HG03196 (cell line): ENCODE measurements around the gene PHF13.
"Not testable (repeated sequence)": the region's sequence is repeated elsewhere in the genome, so short reads cannot be mapped to it uniquely, and the experiment has no call there.

Experiments
- ATAC-seq: cut with Tn5 transposase; IDR thresholded peaks from one replicate; pipeline ENCODE4 v1.9.1; 2021; ENCODE audit not compliant: unreplicated experiment

The PHF13 gene

DNA sequence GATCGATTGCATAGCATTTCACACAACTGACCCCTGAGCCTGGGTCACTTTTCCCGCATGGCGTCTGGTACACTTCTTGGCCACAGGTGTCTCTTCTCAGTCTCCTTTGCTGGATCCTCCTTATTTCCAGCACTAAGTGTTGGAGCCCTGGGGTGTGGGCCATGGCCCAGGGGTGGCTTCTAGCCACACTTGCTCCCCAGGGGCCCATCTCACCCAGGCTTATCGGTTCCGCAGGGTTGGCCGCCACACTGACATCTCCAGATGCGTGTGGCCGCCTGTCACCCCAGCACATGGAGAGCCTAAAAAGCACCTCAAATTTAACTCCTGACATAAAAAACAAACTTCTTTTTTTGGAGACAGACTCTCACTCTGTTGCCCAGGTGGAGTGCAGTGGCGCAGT is 13.5 kb downstream of the PHF13 start:
- no peak for ATAC-seq

DNA sequence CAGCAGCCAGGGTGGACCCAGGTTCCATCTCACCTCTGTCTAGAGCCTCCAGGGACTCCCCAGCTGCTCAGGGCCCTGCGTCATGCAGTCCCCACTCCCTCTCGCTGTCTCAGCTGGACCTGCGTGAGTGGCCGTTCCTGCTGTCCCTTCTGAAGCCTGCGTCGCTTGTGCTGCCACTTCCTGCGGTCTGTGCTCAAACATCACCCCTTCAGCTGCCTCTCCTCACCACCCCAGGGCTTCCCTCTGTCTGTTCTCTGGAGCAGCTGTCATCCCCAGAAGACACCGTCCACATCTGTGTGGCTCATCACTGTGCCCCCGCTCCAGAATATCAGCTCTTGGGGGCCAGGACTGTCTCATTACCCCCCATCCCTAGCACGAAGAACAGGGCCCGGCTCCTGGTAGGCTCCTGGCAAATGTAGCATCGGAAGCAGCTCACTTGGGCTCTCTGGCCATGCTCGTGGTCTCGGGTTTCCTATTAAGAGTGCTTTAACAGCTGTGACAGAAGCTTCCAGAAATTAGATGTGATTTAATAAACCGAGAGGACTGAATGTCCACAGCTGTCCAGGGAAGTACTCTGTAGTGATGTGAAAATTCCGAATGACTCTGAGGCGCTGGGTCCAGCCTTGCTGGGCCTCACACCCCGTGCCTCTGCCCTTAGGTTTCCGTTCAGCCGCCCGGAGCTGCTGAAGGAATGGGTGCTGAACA is 14.5 kb downstream of the PHF13 start:
- no peak for ATAC-seq

DNA sequence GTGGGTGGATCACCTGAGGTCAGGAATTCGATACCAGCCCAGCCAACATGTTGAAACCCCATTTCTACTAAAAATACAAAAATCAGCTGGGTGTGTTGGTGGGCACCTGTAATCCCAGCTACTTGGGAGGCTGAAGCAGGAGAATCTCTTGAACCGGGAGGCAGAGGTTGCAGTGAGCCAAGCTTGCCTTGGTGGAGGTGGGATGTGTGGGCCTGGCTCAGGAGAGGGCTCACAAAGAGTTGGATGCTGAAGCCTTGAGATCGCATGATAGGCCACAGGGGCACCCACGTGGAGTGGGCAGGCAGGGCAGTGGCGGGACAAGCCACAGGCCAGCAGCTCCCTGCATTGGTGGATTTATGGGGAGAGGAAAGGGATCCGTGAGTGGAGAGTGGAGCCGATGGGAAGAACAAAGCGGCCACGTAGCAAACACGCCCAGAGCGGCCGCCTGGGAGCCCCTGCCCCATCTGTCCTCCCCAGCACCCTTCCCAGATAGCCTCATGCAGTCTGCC is 15.5 kb downstream of the PHF13 start:
- ATAC-seq, result no peak

DNA sequence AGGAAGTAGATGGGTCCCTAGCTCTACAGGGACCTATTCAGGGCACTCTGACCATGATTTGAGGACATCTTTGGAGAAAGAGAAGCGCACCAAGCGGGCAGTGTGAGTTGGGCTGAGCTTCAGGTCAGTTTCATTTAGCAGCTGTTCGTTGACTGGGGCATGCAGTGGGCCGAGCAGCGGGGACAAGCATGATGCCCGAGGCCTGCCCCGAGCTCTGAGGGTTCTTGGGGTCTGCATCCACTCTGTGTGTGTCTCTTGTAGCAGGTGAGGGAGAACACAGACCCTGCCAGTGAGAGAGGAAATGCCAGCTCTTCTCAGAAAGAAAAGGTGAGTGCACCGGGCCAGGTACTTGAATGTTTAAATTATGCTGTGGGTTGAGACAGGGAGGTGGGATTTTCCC is 16.5 kb downstream of the PHF13 start:
- no peak for ATAC-seq

DNA sequence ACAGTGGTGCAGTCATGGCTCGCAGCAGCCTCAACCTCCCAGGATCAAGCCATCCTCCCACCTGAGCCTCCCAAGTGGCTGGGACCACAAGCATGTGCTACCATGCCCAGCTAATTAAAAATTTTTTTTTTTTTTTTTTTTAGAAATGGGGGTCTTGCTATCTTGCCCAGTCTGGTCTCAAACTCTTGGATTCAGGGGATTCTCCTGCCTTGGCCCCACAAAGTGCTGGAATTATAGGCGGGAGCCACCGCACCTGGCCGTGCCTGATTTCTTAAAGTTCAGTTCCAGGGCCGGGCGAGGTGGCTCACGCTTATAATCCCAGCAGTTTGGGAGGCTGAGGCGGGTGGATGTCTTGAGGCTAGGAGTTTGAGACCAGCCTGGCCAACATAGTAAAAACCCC is 17.5 kb downstream of the PHF13 start:
- no peak for ATAC-seq

DNA sequence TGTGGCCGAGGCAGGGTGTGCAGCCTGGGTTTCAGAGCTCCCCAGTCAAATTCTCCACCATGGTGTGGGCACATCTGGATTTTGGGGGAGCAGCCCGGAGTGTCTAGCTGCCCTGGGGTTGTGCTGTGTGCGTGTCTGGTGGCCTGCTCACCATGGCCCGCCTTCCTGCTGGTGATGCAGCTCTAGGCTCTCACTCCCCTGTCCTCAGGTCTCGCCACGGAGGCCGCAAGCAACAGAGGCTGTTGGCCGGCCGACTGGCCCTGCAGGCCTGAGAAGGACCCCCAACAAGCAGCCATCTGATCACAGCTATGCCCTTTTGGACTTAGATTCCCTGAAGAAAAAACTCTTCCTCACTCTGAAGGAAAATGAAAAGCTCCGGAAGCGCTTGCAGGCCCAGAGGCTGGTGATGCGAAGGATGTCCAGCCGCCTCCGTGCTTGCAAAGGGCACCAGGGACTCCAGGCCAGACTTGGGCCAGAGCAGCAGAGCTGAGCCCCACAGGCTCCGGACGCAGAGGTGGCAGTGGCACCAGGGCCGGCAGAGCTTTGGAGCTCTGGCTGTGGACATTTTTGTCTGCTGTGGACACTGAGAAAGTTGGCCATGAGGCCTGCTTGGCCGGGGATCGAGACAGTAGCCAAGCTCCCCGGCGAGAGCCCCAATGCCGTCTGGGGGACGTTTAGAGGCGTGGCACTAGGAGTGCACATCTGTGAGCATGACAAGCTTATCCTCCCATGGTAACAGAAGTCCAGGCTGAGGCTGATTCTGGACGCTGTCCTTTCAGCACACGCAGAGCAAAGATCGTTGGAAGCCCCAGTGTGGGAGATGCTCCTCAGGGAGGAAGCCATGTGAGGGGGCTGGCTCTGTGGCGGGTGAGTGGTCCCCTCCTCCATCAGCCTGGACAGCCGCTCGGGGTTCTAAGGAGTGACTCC is 19.3 kb downstream of the PHF13 start:
- no peak for ATAC-seq

DNA sequence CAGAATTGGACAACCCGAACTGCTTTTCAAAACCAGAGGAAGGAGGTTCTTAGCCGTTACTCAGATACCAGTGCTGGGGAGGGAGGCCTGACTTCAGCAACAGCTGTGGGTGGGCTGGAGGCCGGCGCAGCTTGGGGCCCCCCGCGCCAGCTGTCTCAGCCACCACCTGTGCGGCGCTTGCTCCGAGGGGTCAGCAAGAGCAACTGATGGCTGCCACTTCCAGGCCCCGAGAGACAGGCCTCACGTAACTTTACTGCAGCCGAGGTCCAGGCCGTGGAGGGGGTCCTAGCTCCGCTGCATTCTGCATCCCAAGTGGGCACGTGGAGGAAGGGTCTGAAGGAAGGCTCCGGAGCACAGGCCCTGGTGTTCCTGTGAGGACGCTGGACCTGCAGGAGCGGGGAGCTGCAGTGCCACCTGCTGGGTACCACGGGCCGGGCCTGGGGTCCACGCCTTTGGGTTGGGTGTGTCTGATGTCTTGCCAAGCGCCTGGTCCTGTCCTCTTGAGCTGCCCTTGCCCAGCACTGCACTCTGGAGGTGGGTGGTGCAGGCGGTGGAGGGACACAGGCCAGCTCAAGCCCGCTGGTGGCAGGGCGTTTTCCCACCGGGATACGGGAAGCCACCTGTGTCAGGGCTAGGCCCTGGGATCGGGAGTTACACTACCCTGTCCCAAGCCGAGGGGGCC is 21.0 kb downstream of the PHF13 start:
- no peak for ATAC-seq

DNA sequence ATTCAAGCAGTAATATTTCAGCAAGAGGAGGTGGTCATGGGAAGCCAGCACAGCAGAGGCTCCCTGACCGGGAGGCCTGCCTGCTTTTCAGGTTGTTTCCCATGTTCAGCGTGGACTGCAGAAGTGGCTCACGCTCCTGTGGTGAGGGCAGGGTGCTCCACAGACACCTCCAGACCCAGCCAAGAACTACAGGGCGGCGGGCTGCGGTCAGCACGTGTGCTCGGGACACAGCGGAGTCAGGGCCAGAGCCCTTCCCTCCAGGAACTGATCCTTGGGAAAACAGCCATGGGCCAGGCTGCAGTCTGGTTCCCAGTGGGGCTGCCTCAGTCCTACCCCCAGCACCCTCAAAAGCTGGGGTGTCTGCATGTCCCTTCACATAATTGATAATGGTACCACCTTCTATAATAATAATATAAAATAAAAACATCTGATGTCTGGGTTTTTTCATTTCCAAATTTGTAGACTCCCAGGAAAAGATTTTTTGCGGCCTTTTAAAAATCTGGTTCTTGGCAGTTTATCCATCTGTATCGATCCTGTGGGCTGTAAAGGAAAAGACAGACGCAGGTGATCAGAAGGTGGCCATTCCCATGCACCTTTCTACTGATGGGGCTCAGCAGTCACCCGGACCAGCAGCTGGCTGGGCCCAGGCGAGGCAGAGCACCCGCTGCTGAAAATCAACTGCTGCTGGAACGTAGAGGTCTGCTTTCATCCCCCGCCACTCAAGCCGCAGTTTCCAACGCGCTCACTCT is 21.8 kb downstream of the PHF13 start:
- no peak for ATAC-seq

DNA sequence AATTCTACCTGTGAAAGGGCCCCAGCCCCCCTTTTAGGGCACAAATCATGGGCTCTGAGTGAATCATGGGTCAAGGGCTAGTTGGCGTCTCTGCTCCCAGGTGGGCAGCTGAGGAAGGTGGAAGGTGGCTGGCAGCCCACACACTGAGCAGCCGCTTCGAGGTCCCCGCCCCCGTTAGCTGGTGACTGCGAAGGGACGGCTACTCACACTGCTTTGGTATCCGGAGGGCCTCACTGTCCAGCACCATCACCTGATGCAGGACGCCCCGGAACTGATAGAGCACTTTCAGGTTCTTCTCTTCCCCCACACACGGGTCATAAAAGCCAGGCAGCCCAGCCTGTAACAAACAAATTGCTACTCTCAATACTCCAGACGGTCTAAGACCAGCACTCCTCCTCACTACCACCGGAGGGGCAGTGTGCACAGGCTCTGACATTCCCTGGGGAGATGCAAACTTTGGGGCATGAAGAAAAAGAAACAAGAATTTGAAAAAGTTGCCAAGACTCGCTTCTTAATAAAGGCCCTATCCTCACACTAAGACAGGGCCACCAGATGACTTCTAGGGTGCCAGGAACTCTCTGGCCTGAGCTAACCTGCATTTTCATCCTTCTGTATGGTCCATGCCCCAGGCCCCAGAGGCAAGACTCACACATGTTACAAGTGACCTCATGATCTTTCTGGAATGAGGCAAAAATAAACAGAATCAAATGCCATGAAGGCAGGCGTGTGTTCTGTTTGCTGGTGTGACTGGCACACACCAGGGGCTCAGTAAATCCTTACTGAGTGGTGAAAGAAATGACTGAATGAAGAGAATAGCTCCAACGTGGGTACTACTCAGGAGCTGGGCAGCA is 22.6 kb downstream of the PHF13 start:
- ATAC-seq, result no peak

DNA sequence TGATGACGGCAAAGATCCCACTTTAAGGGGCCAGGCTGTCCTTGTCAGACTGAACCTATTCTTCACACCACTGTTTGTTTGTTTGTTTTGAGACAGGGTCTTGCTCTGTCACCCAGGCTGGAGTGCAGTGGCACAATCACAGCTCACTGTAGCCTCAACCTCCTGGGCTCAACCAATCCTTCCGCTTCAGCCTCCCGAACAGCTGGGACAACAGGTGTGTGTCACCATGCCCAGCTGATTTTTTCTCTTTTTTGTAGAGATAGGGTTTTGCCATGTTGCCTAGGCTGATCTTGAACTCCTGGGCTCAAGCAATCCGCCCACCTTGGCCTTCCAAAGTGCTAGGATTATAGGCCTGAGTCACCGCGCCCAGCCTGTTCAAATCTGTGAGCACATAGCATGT is 23.2 kb downstream of the PHF13 start:
- not testable (repeated sequence) for ATAC-seq

DNA sequence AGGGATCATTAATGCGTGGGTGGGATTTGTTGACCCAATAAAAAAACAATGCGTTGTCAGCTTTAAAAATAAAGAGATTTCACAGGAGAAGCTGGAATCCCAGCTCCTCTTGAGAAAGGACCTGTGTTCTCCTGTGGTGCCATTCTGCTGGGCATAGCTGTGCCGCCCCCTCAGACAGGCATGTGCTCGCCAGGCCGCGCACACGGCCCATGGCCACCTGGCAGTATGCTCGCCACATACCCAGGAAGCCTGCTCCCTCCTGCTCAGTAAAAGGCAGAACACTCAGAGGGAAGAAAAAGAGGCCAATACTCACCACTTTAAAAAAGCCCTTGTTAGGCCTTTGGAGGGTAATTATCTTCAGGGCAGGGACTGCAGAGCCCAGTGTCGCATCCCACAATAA is 24.2 kb downstream of the PHF13 start:
- ATAC-seq, result no peak

DNA sequence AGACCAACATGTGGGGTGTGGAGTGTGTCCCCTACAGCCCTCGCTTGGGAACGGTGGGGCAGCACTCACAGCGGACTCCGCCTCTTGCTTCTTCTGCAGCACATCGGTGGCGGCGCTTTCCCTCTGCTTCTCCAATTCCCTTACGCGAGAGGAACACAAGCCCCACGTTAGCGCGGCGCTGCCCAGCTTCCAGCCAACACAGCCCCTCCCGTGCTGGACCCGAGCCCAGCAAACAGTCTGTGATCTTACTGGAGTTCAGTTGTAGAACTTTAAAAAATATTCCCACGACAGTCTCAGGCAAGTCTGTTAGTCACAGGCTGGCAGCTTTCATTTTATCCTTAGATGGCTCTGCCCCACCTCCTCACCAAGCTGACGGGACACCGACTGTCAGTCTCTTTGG is 24.7 kb downstream of the PHF13 start:
- no peak for ATAC-seq

DNA sequence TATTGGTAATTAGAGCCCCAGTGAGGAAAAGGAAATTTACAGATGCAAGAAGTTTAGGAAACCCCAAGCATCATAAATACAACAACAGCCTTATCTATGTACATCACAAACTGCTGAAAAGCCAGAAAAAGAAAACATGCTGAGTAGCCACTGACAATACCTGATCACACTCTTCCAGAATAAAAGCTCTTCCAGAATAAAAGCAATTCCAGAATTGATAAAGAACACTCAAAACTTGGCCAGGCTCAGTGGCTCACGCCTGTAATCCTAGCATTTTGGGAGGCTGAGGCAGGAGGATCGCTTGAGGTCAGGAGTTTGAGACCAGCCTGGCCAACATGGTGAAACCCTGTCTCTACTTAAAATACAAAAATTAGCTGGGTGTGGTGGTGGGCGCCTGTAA is 27.3 kb downstream of the PHF13 start:
- not testable (repeated sequence) for ATAC-seq

DNA sequence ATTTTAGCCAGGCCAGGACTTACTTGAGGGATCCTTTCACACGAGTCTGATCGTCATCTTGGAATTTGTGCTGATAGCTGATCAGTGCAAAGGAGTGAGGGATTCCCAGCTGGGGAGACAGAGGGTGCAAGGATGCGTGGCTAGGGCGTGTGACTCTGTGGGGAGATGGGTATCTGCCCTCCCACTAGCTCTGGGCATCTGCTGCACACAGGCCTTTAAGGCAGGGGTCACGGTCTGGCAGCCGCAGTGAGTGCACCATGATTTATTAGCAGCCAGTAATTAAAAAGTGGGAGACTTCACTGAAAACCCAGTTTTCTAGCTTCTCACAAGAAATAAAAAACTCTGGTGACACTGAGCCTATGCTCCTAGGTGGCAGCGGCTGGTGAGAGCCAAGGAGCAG is 31.5 kb downstream of the PHF13 start:
- ATAC-seq, result no peak

DNA sequence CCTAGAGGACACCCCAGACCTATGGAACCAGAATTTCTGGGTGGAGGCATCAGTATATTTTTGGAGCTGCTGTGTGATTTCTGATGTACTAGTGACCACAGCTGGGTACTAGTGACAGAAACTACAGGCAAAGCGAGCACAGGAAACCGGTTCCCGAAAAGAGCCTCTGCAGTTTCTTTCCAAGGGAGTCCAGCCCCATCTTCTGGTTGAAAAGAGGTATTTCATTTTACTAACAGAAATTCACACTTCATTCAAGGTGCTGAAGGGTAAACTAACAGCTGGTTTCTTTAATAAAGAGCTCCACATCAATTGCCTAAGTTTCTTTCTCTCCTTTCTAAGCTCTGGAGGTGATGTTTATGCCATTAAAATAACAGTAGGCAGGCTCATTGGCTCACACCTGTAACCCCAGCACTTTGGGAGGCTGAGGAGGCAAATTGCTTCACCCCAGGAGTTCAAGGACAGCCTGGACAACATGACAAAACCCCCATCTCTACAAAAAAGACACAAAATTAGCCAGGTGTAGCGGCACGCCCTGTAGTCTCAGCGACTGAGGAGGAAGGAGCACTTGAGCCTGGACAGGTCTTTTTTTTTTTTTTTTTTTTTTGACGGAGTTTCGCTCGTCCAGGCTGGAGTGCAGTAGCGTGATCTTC is 33.1 kb downstream of the PHF13 start:
- no peak for ATAC-seq

DNA sequence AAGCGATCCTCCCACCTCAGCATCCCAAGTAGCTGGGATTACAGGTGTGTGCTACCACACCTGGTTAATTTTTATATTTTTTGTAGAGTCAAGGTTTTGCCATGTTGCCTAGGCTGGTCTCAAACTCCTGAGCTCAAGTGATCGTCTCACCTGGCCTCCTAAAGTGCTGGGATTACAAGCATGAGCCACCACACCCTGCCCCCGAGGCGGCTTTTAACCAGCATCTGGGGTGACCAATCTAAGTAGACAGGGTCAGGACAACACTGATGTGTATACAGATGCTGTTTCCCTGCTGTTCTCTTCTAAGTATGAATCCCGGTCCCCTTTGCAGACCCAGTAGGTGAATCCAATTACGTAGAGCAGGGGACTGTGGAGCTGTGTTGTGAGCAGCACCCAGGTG is 35.0 kb downstream of the PHF13 start:
- ATAC-seq, result no peak

DNA sequence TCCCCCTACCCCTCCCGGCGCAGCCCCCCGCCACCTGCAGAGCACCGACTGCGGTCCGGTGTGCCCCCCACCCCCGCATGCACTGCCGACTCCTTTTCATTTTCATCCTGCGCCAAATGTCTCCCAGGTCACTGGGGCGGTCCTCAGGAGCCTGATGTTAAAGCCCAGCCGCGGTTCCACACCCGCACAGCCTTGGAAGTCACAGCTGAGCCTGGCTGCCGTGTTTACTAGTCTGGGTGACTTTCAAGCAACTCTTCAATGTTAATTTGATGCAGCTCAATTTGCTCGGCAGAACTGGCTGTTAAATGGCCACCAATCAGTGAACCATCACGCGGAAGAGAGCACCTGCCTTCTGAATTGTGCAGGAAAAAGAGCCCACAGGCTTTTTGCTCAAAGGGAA is 38.4 kb downstream of the PHF13 start:
- no peak for ATAC-seq

DNA sequence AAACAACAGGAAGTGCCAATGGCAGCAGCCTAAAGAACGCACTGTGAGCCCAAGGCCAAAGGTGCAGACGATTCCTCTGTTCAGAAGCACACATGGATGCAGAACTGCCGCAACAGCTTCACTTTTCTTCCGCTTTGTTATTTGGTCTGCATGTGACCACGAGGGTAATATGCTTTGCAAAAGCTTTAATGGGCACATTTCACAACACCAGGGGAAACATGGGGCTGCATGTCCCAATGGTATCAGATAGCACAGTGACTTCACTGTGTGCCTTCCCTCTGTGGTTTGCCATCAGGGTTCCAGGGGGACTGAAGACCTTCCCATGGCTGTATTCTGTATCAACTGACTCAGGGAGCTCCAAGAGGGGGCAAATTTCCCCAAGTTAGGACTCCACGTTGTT is 39.5 kb downstream of the PHF13 start:
- no peak for ATAC-seq

DNA sequence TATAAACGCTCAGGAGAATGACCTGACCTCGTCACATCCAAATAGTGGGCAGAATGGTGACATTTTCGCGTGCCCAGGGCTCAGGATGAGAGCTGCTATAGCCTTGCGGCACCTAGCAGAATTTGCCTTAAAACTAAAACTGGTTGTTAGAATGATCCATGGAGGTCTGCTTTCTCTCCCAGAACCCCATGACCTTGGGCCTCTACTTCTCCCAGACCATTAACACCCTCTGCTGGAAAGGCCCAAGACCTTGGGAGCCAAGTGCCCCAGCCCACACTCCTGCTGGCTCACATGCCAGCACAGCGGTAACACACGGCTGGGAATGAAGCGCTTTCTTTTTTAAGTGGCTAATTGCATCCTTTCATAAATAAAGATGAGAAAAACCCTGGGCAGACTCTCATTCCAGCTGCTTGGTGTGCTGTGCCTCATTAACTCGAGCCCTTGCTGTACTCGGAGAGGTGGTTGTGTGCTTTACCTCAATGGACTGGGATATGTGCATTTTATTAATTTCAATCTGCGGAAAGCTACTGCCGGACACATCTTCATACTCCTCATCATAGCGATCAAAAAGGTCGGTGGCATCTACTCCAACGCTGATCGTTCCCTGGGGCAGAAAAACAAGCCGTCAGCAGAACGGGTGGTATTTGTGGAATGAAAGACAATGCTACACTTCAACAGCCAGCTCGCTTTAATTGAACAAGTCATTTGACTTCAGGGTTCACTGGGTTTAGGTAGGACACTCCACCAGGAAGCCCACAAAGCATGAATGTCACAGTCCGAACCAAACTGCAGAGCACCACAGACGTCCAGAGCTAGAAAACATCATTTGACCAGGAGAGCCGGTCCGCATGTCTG is 40.1 kb downstream of the PHF13 start:
- ATAC-seq, result no peak
